Spleen (tissue), 11 donors: ENCODE measurements around the gene IL31RA. TPM values are rescaled to one million over a fixed set of nuclear protein-coding genes. Genes with fewer than 3 reads are reported as not detected.
A peak's percentile ranks its signal among the peaks of the same experiment; 100 is the strongest.

Source experiments
- DNase-seq: peaks from one replicate; pipeline ENCODE4 v3.0.0-alpha.2; 2020
- H3K27ac ChIP-seq, 8 donors: fragments of 200-600 bp; sonication (generic) in 7 of 8; 1 replicate in 4 of 8; 2 replicates in 4 of 8; pipeline versions ENCODE4 v1.5.0 to v1.8.0; 2016 to 2021; ENCODE audit warnings: inconsistent platforms in 4 of 8, mild to moderate bottlenecking in 4 of 8, moderate library complexity in 1 of 8
- H3K27me3 ChIP-seq, 7 donors: fragments of 200-600 bp; sonication (generic) in 6 of 7; replicated peaks in 1 of 7; 1 replicate in 4 of 7; 2 replicates in 3 of 7; pipeline versions ENCODE4 v1.5.0 to v1.8.0; 2016 to 2021; ENCODE audit warnings: inconsistent platforms in 3 of 7, mild to moderate bottlenecking in 1 of 7
- H3K36me3 ChIP-seq, 6 donors: fragments of 200-600 bp; sonication (generic) in 5 of 6; 1 replicate in 4 of 6; 2 replicates in 2 of 6; pipeline versions ENCODE4 v1.5.0 to v1.8.0; 2016 to 2021; ENCODE audit warnings: inconsistent platforms in 2 of 6
- H3K4me1 ChIP-seq, 6 donors: fragments of 200-600 bp; sonication (generic) in 5 of 6; 1 replicate in 3 of 6; 2 replicates in 3 of 6; pipeline versions ENCODE4 v1.5.0 to v1.8.0; 2016 to 2021; ENCODE audit warnings: inconsistent platforms in 3 of 6
- H3K4me3 ChIP-seq, 8 donors: fragments of 200-600 bp; sonication (generic) in 7 of 8; 1 replicate in 4 of 8; 2 replicates in 4 of 8; pipeline versions ENCODE4 v1.5.0 to v1.8.0; 2016 to 2021; ENCODE audit warnings: inconsistent platforms in 4 of 8, mild to moderate bottlenecking in 4 of 8, moderate library complexity in 2 of 8
- H3K9me3 ChIP-seq, 8 donors: fragments of 200-600 bp; sonication (generic) in 7 of 8; 1 replicate in 4 of 8; 2 replicates in 4 of 8; pipeline versions ENCODE4 v1.5.0 to v1.8.0; 2016 to 2021; ENCODE audit warnings: inconsistent platforms in 4 of 8
- POLR2A ChIP-seq, 3 donors: fragments of 450-650 bp; IDR thresholded peaks; one replicate each; pipeline ENCODE4 v1.5.1; 2017; ENCODE audit warnings: antibody characterized with exemption in 3 of 3, mild to moderate bottlenecking in 1 of 3
- POLR2AphosphoS5 ChIP-seq, 3 donors: sonication (generic); formaldehyde crosslinking; IDR thresholded peaks; one replicate each; pipeline ENCODE4 v1.5.1; 2017; ENCODE audit warnings: antibody characterized with exemption in 3 of 3
- WGBS, 5 donors: extraction: QIAGEN DNeasy Blood & Tissue Kit in 3 of 5; methylation state at CpG; one replicate each; pipeline versions ENCODE4 v1.1.5 to v1.1.7; 2013 to 2018; 5-methylcytosine and 5-hydroxymethylcytosine counted together
- intact Hi-C: fragments of 100-400 bp; cut with DNase I; formaldehyde crosslinking; loops from one replicate; pipeline ENCODE4 v1.15.0; 2023; ENCODE audit warnings: low total_unique reads
- polyA plus RNA-seq, 3 donors: library from polyadenylated mRNA; stranded (reverse); fragments of 200-250 nt; gene quantifications; one replicate each; pipeline ENCODE4 v1.2.1, GENCODE V29; 2013
- total RNA-seq, 7 donors: library from RNA; depleted of rRNA in 3 of 7; stranded (reverse); fragments of >200 nt in 3 of 7; fragmentation: NEBNext Ultra II Directional in 4 of 7; extraction: Animal tissue kit (Norgen Biotek cat#: 25700) in 4 of 7; gene quantifications; one replicate each; pipeline versions ENCODE4 v1.1.0 to v1.2.1, GENCODE V29; 2016 to 2021
- TF ChIP-seq, protein P1 (sequence below), 11 experiments: fragments of 200-600 bp in 7 of 11; fragments of 450-650 bp in 4 of 11; sonication (generic) in 4 of 11; IDR thresholded peaks in 8 of 11; conservative IDR thresholded peaks in 3 of 11; 1 replicate in 7 of 11; 2 replicates in 4 of 11; pipeline versions ENCODE4 v1.4.0 to v1.8.0; 2016 to 2021; ENCODE audit warnings: antibody characterized with exemption in 11 of 11, inconsistent platforms in 4 of 11, mild to moderate bottlenecking in 1 of 11
- donor health status: healthy with polysubstance abuse.
- donor health status: DM: no; HTN: no; CAD: no; lungs with moderate emphysema.
- donor health status: DM: no; HTN: no; CAD: no.
- donor health status: Bipolar disorder and iron deficiency.
- donor health status: healthy.
- donor health status: DM: no; HTN: no; CAD: no.
- donor health status: DM: yes; HTN: yes; CAD: no.

Gene IL31RA
- total and polyA plus RNA-seq, 10 donors, result 0.02 to 0.20 (median 0.03) TPM; not detected in 7

DNA sequence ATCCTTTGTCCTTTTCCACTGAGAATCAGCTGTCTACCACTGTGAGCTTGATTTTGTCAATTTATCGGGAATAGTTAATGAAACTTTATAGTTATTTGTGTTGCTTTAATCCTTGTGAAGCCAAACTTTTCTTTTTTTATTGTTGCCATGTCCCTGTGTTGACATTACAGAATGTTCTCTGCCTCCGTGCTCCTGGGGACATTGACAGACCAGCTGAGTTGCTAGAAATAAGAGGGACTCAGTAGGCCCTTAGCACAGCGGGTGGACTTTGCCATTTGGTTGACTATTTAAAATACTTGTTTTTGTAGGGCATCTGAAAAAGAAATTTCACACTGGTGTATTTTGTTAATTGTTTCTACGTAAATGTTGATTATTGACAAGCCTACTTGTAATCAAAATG lies 70.5 kb downstream of the IL31RA start:
- no peaks in the 10 kb centered on the region for H3K9me3 ChIP-seq
- no peak overlapping the region for H3K4me3 ChIP-seq
- DNase-seq, result no peak
- H3K27ac ChIP-seq, result no peak overlapping the region
- 94 to 99% (median 96%) methylated on average over 4 of the region's 4 CpGs for WGBS, 5 donors
- H3K27me3 ChIP-seq, result no peaks in the 10 kb centered on the region
- TF ChIP-seq, protein P1, sequence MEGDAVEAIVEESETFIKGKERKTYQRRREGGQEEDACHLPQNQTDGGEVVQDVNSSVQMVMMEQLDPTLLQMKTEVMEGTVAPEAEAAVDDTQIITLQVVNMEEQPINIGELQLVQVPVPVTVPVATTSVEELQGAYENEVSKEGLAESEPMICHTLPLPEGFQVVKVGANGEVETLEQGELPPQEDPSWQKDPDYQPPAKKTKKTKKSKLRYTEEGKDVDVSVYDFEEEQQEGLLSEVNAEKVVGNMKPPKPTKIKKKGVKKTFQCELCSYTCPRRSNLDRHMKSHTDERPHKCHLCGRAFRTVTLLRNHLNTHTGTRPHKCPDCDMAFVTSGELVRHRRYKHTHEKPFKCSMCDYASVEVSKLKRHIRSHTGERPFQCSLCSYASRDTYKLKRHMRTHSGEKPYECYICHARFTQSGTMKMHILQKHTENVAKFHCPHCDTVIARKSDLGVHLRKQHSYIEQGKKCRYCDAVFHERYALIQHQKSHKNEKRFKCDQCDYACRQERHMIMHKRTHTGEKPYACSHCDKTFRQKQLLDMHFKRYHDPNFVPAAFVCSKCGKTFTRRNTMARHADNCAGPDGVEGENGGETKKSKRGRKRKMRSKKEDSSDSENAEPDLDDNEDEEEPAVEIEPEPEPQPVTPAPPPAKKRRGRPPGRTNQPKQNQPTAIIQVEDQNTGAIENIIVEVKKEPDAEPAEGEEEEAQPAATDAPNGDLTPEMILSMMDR (IDR thresholded peaks at IDR 0.05 in 8 of 11, conservative IDR thresholded peaks at IDR 0.05 in 3 of 11), result no peak
- TF ChIP-seq POLR2AphosphoS5 (IDR thresholded peaks at IDR 0.05) (no peak), POLR2A (IDR thresholded peaks at IDR 0.05) (no peak)
- intact Hi-C loops, result no loop called here
- H3K4me1 ChIP-seq, result peaks cover 0 to 19% (median 10%) of the 10 kb centered on the region in 6 donors
- H3K36me3 ChIP-seq, result no peaks in the 10 kb centered on the region

DNA sequence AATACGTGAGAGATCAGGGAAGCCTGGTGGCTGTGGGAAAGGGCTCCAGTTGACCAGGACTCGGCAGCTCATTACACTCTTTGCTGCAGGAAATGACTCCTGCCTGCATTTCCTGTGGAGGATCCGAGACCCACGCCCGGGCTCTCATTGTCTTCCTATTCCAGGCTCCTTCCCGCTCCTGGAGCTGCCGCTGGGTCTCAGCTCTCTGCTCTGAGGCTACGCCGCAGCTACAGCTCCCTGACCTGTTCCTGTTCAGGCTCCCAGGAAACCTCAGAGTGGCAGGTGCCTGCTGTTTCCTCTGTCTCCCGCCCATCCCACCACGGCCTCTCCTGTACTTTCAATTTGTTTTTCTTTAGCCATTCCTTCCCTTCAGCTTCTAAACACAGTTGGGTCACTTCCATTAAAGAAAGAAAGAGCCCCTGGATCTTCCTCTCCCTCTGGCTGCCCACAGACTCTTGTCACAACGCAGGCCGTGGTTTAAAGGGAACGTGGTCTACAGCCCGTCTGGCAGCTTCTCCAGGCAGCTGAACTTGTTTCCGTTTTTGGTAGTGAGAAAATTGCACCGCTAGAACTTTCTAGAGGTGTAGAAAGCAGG lies 72.1 kb downstream of the IL31RA start:
- H3K36me3 ChIP-seq, result no peaks in the 10 kb centered on the region
- peak overlapping the region; percentile 36 to 64 (median 40) for H3K4me3 ChIP-seq
- peak overlapping the region in 3 of 8 donors; percentile 4 to 59 (median 12) for H3K27ac ChIP-seq
- no peaks in the 10 kb centered on the region for H3K27me3 ChIP-seq
- no peak for DNase-seq
- H3K9me3 ChIP-seq, result no peaks in the 10 kb centered on the region
- 1 to 8% (median 5%) methylated on average over 15 to 17 of the region's 17 CpGs for WGBS, 5 donors
- peak in 2 of 3 donors; percentile 22 to 42 for TF ChIP-seq POLR2AphosphoS5 (IDR thresholded peaks at IDR 0.05)
- TF ChIP-seq, protein P1 (IDR thresholded peaks at IDR 0.05 in 8 of 11, conservative IDR thresholded peaks at IDR 0.05 in 3 of 11), result no peak
- intact Hi-C loops, result no loop called here
- peaks cover 0 to 19% (median 10%) of the 10 kb centered on the region in 6 donors for H3K4me1 ChIP-seq

DNA sequence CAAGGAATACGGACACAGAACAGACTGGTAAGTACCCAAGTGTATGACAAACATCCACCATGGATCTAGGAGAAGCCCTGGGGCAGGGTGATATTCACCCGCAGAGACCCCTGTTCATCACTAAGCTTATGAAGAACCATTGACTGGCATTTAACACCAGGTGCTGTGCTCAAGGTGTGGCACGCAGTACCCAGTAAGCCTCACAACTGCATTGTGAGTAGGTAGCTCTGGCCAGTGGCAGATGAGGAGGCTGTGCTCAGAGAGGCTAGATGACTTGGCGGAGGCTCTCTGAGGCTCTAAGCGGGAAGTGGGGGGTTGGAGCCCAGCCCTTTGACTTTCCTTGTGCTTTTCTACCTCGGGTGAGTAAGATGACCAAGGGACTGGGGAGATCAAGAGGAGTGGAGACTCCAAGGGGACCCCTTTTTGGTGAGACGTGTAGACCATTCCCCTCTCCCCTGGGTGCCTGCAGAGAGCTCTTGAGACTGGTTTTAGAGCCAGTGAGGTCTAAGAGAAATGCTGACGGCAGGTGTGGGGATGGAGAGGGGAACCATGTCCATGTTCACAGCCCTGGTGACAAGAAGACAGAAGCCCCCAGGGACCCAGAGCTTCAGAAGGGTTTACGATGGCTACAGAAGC lies 72.8 kb downstream of the IL31RA start:
- Histone ChIP-seq H3K27me3 (no peaks in the 10 kb centered on the region), H3K27ac (no peak overlapping the region), H3K4me3 (peak overlapping the region in 2 of 8 donors; percentile 42 to 64), H3K36me3 (no peaks in the 10 kb centered on the region), H3K9me3 (no peaks in the 10 kb centered on the region), H3K4me1 (peaks cover 0 to 19% (median 10%) of the 10 kb centered on the region in 6 donors)
- intact Hi-C loops, result no loop called here
- 87 to 94% (median 88%) methylated on average over 9 of the region's 9 CpGs for WGBS, 5 donors
- no peak for DNase-seq
- TF ChIP-seq, protein P1 (IDR thresholded peaks at IDR 0.05 in 8 of 11, conservative IDR thresholded peaks at IDR 0.05 in 3 of 11), result no peak
- TF ChIP-seq POLR2AphosphoS5 (IDR thresholded peaks at IDR 0.05) (no peak), POLR2A (IDR thresholded peaks at IDR 0.05) (no peak)

DNA sequence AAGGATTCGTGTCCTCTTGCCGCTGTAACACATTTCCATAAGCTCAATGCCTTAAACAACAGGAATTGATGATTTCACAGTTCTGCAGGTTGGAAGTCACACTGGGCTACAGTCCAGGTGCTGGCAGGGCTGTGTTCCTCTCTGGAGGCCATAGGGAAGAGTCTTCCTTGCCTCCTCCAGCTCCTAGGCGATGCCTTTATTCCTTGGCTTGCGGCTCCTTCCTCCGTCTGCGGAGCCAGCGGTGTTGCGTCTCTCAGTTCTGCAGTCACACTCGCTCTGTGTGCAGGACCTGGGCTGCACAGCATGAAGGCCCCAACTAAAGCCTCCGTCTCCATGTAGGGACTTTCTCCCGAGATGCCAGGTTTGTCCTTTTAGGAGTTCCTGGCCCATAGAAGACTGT lies 73.6 kb downstream of the IL31RA start:
- no peaks in the 10 kb centered on the region for H3K27me3 ChIP-seq
- TF ChIP-seq POLR2A (IDR thresholded peaks at IDR 0.05) (no peak), POLR2AphosphoS5 (IDR thresholded peaks at IDR 0.05) (no peak)
- TF ChIP-seq, protein P1 (IDR thresholded peaks at IDR 0.05 in 8 of 11, conservative IDR thresholded peaks at IDR 0.05 in 3 of 11), result no peak
- intact Hi-C loops, result no loop called here
- H3K27ac ChIP-seq, result no peak overlapping the region
- peaks cover 0 to 19% (median 10%) of the 10 kb centered on the region in 6 donors for H3K4me1 ChIP-seq
- 87 to 97% (median 89%) methylated on average over 11 of the region's 11 CpGs for WGBS, 5 donors
- no peaks in the 10 kb centered on the region for H3K9me3 ChIP-seq
- no peak overlapping the region for H3K4me3 ChIP-seq
- DNase-seq, result no peak
- no peaks in the 10 kb centered on the region for H3K36me3 ChIP-seq
